Lower leg skin (tissue), 3 donors: Measurements from ENCODE around the gene CPD.

Experiments used
- POLR2A ChIP-seq, 2 donors: fragments of 450-650 bp; IDR thresholded peaks; one replicate each; pipeline ENCODE4 v1.6.1; 2016 to 2017; ENCODE audit warnings: antibody characterized with exemption in 2 of 2, mild to moderate bottlenecking in 1 of 2, moderate library complexity in 1 of 2
- TF ChIP-seq, protein P1 (sequence below), 3 donors: fragments of 450-650 bp; IDR thresholded peaks; one replicate each; pipeline ENCODE4 v1.5.1; 2016; ENCODE audit warnings: antibody characterized with exemption in 3 of 3, mild to moderate bottlenecking in 3 of 3, moderate library complexity in 2 of 3

DNA sequence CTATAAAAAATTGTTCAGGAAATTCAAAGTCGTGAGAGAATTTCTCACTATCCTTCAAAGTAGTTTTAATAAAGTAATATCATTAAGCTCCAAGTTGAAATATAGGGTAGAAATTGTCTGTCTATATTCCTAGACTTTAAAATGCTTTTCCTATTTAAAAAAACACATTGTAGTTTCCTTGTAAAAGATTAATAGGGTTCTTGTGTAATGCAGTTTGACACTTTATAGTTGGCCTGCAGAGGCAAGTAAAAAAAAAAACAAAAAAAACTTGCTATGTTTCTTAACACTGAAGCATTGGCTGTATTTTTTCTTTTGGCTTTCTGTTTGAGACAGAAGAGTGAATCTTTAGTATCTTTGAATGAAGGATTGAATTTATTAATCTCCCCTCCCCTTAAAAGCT is 17.4 kb downstream of the CPD start:
- TF ChIP-seq, protein P1, sequence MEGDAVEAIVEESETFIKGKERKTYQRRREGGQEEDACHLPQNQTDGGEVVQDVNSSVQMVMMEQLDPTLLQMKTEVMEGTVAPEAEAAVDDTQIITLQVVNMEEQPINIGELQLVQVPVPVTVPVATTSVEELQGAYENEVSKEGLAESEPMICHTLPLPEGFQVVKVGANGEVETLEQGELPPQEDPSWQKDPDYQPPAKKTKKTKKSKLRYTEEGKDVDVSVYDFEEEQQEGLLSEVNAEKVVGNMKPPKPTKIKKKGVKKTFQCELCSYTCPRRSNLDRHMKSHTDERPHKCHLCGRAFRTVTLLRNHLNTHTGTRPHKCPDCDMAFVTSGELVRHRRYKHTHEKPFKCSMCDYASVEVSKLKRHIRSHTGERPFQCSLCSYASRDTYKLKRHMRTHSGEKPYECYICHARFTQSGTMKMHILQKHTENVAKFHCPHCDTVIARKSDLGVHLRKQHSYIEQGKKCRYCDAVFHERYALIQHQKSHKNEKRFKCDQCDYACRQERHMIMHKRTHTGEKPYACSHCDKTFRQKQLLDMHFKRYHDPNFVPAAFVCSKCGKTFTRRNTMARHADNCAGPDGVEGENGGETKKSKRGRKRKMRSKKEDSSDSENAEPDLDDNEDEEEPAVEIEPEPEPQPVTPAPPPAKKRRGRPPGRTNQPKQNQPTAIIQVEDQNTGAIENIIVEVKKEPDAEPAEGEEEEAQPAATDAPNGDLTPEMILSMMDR (IDR thresholded peaks at IDR 0.05): no peak
- TF ChIP-seq POLR2A (IDR thresholded peaks at IDR 0.05): no peak
